GM23338 (cell line): ENCODE measurements around the gene ZNF214. TPM values are rescaled to one million over a fixed set of nuclear protein-coding genes. Genes with fewer than 3 reads are reported as not detected.

ENCODE experiments used
- ATAC-seq: fragments of 200-7000 bp; cut with Tn5 transposase; 3 replicates; pipeline ENCODE4 v1.9.1; 2020
- DNase-seq: peaks from one replicate; pipeline ENCODE4 v3.0.0-alpha.2; 2015; ENCODE audit warnings: low spot score
- H2AFZ ChIP-seq: fragments of 200-600 bp; sonication (generic); 2 replicates; pipeline ENCODE4 v1.8.0; 2016; ENCODE audit warnings: antibody characterized with exemption, mild to moderate bottlenecking, moderate library complexity
- H3F3A ChIP-seq: fragments of 200-600 bp; sonication (generic); replicated peaks from 2 replicates; pipeline ENCODE4 v1.8.0; 2017; ENCODE audit warnings: antibody characterized with exemption, mixed run types, low read depth
- H3K27ac ChIP-seq: fragments of 200-600 bp; sonication (generic); 2 replicates; pipeline ENCODE4 v1.6.1; 2016; ENCODE audit warnings: low read depth
- H3K27me3 ChIP-seq: fragments of 200-600 bp; sonication (generic); 2 replicates; pipeline ENCODE4 v1.8.0; 2016; ENCODE audit warnings: mild to moderate bottlenecking, mixed run types, moderate library complexity; ENCODE audit not compliant: insufficient read depth
- H3K36me3 ChIP-seq: fragments of 200-600 bp; sonication (generic); 2 replicates; pipeline ENCODE4 v1.8.0; 2016; ENCODE audit warnings: mild to moderate bottlenecking; ENCODE audit not compliant: insufficient read depth
- H3K4me1 ChIP-seq: fragments of 200-600 bp; sonication (generic); 2 replicates; pipeline ENCODE4 v1.8.0; 2016; ENCODE audit warnings: mild to moderate bottlenecking, moderate library complexity; ENCODE audit not compliant: insufficient read depth
- H3K4me2 ChIP-seq: fragments of 200-600 bp; sonication (generic); 2 replicates; pipeline ENCODE4 v1.7.1; 2017; ENCODE audit warnings: mixed run types
- H3K4me3 ChIP-seq: fragments of 200-600 bp; sonication (generic); 2 replicates; pipeline ENCODE4 v1.6.1; 2016; ENCODE audit warnings: mixed run types
- H3K79me2 ChIP-seq: fragments of 200-600 bp; sonication (generic); replicated peaks from 2 replicates; pipeline ENCODE4 v1.8.0; 2017; ENCODE audit warnings: mild to moderate bottlenecking; ENCODE audit not compliant: insufficient read depth
- H3K9me2 ChIP-seq: fragments of 200-600 bp; sonication (generic); 2 replicates; pipeline ENCODE4 v1.8.0; 2017; ENCODE audit not compliant: insufficient read depth
- H4K20me1 ChIP-seq: fragments of 200-600 bp; sonication (generic); replicated peaks from 2 replicates; pipeline ENCODE4 v1.8.0; 2017; ENCODE audit warnings: mild to moderate bottlenecking; ENCODE audit not compliant: insufficient read depth
- H3K27ac Mint-ChIP-seq: 2 replicates; pipeline ENCODE4 v1.8.0; 2020; ENCODE audit warnings: inconsistent platforms, mild to moderate bottlenecking, moderate library complexity, mixed read lengths
- H3K27me3 Mint-ChIP-seq: 3 replicates; pipeline ENCODE4 v1.8.0; 2022; ENCODE audit warnings: low read depth, mild to moderate bottlenecking, moderate library complexity, mixed read lengths, inconsistent platforms; ENCODE audit not compliant: insufficient read depth, poor library complexity
- H3K36me3 Mint-ChIP-seq: 3 replicates; pipeline ENCODE4 v1.8.0; 2021; ENCODE audit warnings: low read depth, mild to moderate bottlenecking, inconsistent platforms, moderate library complexity, mixed read lengths
- H3K4me1 Mint-ChIP-seq: 3 replicates; pipeline ENCODE4 v1.8.0; 2020; ENCODE audit warnings: mild to moderate bottlenecking, inconsistent platforms, mixed read lengths
- H3K4me3 Mint-ChIP-seq: 3 replicates; pipeline ENCODE4 v1.8.0; 2021; ENCODE audit warnings: moderate library complexity, mild to moderate bottlenecking, inconsistent platforms, mixed read lengths
- H3K9me3 Mint-ChIP-seq: 3 replicates; pipeline ENCODE4 v1.8.0; 2020; ENCODE audit warnings: moderate library complexity, mild to moderate bottlenecking, inconsistent platforms, mixed read lengths
- CREB1 ChIP-seq: fragments of 250-450 bp; sonication (Bioruptor Pico); IDR thresholded peaks from 2 replicates; pipeline ENCODE4 v1.5.0; 2020; ENCODE audit warnings: low read depth, mild to moderate bottlenecking, moderate library complexity
- CTCF ChIP-seq, 2 experiments: fragments of 200-600 bp in 1 of 2; sonication (generic) in 1 of 2; conservative IDR thresholded peaks; 2 replicates each; pipeline versions ENCODE4 v1.5.1 to v1.6.1; 2016 to 2017; ENCODE audit warnings: antibody characterized with exemption in 2 of 2, low read depth in 2 of 2, mild to moderate bottlenecking in 2 of 2, moderate library complexity in 1 of 2
- ETS1 ChIP-seq: IDR thresholded peaks from 2 replicates; pipeline ENCODE4 v1.6.1; 2016; ENCODE audit warnings: antibody characterized with exemption
- EZH2 ChIP-seq: fragments of 200-600 bp; sonication (generic); IDR thresholded peaks from one replicate; pipeline ENCODE4 v1.8.0; 2017; ENCODE audit warnings: antibody characterized with exemption, mild to moderate bottlenecking, low read depth; ENCODE audit not compliant: unreplicated experiment
- EZH2phosphoT487 ChIP-seq: fragments of 200-600 bp; sonication (generic); IDR thresholded peaks from one replicate; pipeline ENCODE4 v1.8.1; 2018; ENCODE audit warnings: antibody characterized with exemption; ENCODE audit not compliant: unreplicated experiment
- JUNB ChIP-seq: IDR thresholded peaks from one replicate; pipeline ENCODE4 v1.6.1; 2016; ENCODE audit warnings: antibody characterized with exemption; ENCODE audit not compliant: unreplicated experiment
- NANOG ChIP-seq: IDR thresholded peaks from 2 replicates; pipeline ENCODE4 v1.6.1; 2016; ENCODE audit warnings: antibody characterized with exemption, borderline replicate concordance
- POLR2AphosphoS5 ChIP-seq: IDR thresholded peaks from 2 replicates; pipeline ENCODE4 v1.6.1; 2016; ENCODE audit warnings: antibody characterized with exemption, low read depth
- STAT1 ChIP-seq: IDR thresholded peaks from one replicate; pipeline ENCODE4 v1.6.1; 2016; ENCODE audit warnings: antibody characterized with exemption; ENCODE audit not compliant: unreplicated experiment
- ZNF114 ChIP-seq: fragments of 250-450 bp; sonication (Bioruptor Pico); IDR thresholded peaks from 2 replicates; pipeline ENCODE4 v1.5.0; 2020; ENCODE audit warnings: mild to moderate bottlenecking, moderate library complexity
- ZNF331 ChIP-seq: fragments of 250-450 bp; sonication (Bioruptor Pico); IDR thresholded peaks from 2 replicates; pipeline ENCODE4 v1.5.0; 2020; ENCODE audit warnings: low read depth, mild to moderate bottlenecking, moderate library complexity
- ZNF462 ChIP-seq: fragments of 250-450 bp; sonication (Bioruptor Pico); IDR thresholded peaks from 2 replicates; pipeline ENCODE4 v1.5.0; 2020; ENCODE audit warnings: mild to moderate bottlenecking, moderate library complexity
- polyA plus RNA-seq: library from polyadenylated mRNA; unstranded; fragments of >200 nt; fragmentation: Nextera tagmentation; extraction: Ambion mirVana; gene quantifications from 2 replicates; pipeline ENCODE4 v1.2.1, GENCODE V29; 2016
- total RNA-seq: library from RNA; depleted of rRNA; stranded (reverse); fragments of >200 nt; shearing (Covaris generic); gene quantifications from 2 replicates; pipeline ENCODE4 v1.2.3, GENCODE V29; 2014
- TF ChIP-seq, protein P1 (sequence below): IDR thresholded peaks from one replicate; pipeline ENCODE4 v1.6.1; 2018; ENCODE audit warnings: antibody characterized with exemption; ENCODE audit not compliant: unreplicated experiment

The ZNF214 gene
- total and polyA plus RNA-seq, 2 experiments from 2014 or later: 2.4 to 4.3 TPM

- Histone ChIP-seq H3K79me2 (no peaks in the 10 kb centered on the region), H3K4me1 (peaks cover 9% of the 10 kb centered on the region; the same call in 1 of the 2 replicates), H3K27me3 (peaks cover 7% of the 10 kb centered on the region; the same call in 1 of the 2 replicates), H2AFZ (peak overlapping the region; percentile 100), H3K4me3 (peak overlapping the region; percentile 98), H3F3A (no peaks in the 10 kb centered on the region), H4K20me1 (no peaks in the 10 kb centered on the region), H3K9me2 (no peaks in the 10 kb centered on the region), H3K4me2 (peak overlapping the region; percentile 95), H3K36me3 (no peaks in the 10 kb centered on the region), H3K27ac (no peak overlapping the region)
- peak; percentile 64 for ATAC-seq
- Mint-ChIP-seq H3K27me3 (peaks cover 11% of the 10 kb centered on the region), H3K27ac (peak overlapping the region; percentile 93), H3K36me3 (no peaks in the 10 kb centered on the region), H3K4me3 (peak overlapping the region; percentile 93), H3K9me3 (no peaks in the 10 kb centered on the region; the same call in 2 of the 3 replicates), H3K4me1 (peaks cover 10% of the 10 kb centered on the region; the same call in 1 of the 3 replicates)
- peak; percentile 60 for DNase-seq
- TF ChIP-seq POLR2AphosphoS5 (no peak), STAT1 (no peak), CTCF (conservative IDR thresholded peaks at IDR 0.05; ENCODE audit: low read depth in 2 of 2) (no peak), ETS1 (no peak), EZH2 (no peak), CREB1 (CRISPR knock-in tag) (no peak), ZNF114 (CRISPR knock-in tag) (no peak), EZH2phosphoT487 (no peak), ZNF331 (CRISPR knock-in tag) (no peak), ZNF462 (CRISPR knock-in tag) (no peak), NANOG (no peak), JUNB (no peak)
- TF ChIP-seq, protein P1, sequence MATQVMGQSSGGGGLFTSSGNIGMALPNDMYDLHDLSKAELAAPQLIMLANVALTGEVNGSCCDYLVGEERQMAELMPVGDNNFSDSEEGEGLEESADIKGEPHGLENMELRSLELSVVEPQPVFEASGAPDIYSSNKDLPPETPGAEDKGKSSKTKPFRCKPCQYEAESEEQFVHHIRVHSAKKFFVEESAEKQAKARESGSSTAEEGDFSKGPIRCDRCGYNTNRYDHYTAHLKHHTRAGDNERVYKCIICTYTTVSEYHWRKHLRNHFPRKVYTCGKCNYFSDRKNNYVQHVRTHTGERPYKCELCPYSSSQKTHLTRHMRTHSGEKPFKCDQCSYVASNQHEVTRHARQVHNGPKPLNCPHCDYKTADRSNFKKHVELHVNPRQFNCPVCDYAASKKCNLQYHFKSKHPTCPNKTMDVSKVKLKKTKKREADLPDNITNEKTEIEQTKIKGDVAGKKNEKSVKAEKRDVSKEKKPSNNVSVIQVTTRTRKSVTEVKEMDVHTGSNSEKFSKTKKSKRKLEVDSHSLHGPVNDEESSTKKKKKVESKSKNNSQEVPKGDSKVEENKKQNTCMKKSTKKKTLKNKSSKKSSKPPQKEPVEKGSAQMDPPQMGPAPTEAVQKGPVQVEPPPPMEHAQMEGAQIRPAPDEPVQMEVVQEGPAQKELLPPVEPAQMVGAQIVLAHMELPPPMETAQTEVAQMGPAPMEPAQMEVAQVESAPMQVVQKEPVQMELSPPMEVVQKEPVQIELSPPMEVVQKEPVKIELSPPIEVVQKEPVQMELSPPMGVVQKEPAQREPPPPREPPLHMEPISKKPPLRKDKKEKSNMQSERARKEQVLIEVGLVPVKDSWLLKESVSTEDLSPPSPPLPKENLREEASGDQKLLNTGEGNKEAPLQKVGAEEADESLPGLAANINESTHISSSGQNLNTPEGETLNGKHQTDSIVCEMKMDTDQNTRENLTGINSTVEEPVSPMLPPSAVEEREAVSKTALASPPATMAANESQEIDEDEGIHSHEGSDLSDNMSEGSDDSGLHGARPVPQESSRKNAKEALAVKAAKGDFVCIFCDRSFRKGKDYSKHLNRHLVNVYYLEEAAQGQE: no peak
Measured at GRCh38 chr11:7019500-7020182, 505 bp downstream of the ZNF214 start.
